Eye (tissue), 1 donor: Measurements from ENCODE around the gene MSANTD1.

ENCODE experiments used
- DNase-seq: peaks from one replicate; pipeline ENCODE4 v3.0.0-alpha.2; 2015

Gene MSANTD1

GRCh38 chr4:3217266-3217665 is 31.7 kb upstream of the MSANTD1 start:
- no peak for DNase-seq

- DNase-seq: no peak
Observed at GRCh38 chr4:3217771-3218170, 31.2 kb upstream of the MSANTD1 start.

DNA sequence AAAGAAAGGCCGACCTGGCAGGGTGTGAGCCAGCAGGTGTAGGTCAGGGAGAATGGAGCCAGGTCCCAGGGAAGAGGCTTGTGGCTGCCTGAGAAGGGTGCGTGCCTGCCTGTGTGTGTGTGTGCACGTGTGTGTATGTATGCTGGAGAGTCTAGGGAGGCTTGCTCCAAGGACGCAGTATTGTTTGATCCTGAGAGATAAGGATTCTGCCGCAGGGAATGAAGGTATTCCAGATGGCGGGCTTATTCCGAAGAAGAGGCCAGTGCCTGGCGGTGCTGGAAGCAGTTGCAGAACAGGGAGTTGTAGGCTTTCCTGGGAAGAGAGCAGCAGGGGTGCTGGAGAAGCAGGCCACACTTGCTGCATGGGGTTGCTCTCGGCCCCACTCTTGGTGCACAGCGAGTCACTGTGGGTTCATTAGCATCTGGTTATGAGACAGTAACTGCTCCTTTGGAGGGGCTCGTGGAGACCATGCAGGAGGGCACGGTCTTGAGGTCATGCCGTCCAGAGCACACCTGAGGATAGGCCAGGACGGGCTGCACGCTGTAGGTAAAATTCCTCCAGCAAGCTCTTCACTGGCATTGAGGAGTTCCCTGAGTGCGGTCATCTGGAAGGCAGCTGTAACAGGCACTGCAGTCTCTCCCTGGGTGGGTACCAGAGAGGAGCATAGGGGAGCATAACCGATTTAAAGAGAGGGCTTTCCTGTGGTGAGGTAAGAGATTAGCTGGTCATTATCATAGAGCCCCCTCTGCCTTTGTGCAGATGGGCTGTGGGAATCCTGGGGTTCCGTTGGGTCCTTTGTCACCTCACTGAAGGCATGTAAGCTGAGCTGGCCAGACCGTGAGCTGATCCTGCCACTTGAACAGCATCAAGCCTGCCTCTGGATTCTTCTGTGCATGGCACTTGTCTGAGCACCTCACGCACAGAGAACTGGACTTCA is 29.9 kb upstream of the MSANTD1 start:
- DNase-seq: no peak

DNA sequence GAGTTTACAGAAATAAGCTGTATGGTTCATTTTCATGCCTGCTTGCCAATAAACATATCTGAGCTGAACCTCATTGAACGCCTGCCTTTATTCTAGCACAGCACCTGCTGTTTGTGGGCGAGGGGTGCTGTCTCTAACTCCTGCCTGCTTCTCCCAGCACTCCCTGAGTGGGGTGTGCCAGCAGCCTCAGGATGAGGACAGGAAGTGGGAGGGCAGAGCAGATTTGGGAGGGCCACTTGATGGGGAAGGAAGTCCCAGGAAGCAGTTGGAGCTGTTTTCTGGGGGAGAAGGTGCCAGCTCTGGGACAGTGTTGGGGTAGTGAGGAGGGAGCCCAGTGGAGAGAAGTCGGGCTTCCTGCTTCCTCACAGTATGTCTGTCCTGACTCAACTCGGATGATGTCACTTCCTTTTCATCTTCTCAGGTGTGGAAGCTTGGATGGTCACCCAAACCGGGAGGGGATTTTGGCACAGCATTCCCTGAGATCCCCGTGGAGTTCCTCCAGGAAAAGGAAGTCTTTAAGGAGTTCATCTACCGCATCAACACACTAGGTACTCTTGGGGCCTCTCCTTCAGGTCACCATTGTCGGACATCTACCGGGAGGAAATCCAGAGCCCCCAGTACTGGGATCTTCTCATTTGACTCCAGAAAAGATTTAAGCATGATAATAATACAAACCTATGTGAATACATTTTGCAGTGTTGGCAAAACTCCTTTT is 29.0 kb upstream of the MSANTD1 start:
- DNase-seq: no peak

DNA sequence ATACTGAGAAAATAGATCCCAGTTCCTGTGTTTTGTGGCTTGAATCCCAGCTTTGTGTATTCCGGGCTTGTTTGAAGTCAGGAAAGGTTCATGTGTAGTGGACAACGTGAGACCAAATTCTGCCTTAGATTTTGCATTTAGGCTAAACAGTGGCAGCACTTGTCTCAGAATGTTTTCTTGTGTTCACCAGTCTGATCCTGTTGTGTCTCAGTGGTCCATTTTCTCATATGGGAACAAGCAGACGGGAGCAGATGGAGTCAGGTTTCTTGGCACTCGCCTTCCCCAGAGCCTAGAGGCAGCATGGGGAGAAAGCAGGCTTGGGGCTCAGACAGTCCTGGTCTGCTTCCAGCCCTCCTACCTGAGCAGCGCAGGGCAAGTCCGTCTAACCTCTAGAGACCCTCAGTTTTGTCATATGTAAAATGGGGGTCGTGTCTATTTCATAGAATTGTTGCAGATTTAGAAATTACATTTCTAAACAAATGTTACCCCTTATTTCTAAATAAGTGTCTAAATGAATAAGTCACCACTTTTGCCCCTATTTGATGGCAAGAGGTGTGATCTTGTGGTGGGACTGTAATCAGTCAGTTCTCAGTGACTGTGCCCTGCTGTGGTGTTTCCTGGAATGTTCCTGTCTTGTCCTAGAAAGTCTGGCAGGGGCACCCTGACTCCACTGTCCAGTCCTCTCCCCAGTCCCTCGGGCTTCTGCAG is 28.3 kb upstream of the MSANTD1 start:
- no peak for DNase-seq

DNA sequence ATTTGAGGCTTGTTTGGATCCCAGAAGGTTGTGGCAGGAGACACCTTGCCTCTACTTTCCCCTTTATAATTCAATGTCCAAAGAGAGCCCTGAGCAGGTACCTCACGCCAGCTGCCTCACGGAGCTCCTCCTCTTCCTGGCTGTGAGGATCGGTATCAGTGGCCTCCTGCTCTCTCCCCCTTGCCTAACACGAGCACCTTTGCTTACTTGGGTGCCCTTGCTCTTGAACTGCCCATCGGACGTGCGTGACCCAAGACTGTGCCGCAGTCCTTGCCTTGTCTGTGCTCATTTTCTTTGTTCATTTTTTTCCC is 27.8 kb upstream of the MSANTD1 start:
- no peak for DNase-seq

DNA sequence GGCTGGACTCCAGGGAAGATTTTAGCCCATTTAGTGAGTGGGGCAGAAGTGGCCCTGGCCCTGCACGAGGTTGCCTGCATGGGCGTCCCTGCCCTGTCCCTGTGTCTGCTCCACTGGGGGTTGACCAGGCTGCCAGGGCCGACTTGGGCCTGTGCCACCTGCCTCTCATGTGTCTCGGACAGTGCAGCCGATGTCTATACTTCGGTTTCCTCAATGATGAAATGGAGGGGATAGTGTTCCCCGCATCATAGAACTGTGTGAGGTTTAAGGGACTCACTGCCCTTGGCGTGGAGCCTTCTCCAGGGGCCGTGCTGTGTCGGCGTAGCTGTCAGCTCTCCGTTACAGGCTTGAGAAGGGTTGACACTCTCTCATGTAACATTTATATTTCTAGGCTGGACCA is 27.0 kb upstream of the MSANTD1 start:
- no peak for DNase-seq

GRCh38 chr4:3223346-3223745 is 25.6 kb upstream of the MSANTD1 start:
- DNase-seq: no peak

DNA sequence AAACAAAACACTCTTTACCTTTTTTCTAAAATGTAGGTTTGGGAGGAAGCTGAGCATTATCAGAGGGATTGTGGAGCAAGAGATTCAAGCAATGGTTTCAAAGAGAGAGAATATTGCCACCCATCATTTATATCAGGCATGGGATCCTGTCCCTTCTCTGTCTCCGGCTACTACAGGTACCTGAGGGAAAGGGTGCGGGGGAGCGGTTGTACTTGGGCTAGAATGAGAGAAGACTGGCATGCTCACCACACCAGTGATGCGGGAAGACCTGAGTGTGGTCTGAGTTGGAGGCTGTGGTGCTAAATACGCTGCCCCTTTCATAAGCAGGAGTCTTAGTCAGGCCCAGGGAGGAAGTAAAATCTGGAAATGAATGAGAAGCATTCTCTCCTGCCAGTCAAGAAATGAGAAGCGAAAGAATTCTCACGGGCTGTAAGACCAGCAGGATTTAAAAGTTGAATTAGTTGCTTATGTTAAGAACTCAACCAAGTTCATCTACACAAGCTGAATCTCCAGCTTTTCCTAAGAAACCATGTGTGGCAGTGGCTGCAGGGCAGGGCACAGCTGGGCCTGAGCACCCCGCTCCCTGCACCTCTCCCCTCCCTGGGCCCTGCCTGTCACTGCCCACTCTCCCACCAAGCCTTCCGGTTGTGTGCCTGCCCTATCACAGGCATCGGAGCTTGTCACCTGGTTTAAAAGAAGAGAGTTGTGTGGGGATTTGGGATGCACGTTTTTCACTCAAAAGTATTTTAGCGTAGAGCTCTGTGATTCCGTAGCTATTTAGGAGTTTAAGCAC is 24.8 kb upstream of the MSANTD1 start:
- no peak for DNase-seq

DNA sequence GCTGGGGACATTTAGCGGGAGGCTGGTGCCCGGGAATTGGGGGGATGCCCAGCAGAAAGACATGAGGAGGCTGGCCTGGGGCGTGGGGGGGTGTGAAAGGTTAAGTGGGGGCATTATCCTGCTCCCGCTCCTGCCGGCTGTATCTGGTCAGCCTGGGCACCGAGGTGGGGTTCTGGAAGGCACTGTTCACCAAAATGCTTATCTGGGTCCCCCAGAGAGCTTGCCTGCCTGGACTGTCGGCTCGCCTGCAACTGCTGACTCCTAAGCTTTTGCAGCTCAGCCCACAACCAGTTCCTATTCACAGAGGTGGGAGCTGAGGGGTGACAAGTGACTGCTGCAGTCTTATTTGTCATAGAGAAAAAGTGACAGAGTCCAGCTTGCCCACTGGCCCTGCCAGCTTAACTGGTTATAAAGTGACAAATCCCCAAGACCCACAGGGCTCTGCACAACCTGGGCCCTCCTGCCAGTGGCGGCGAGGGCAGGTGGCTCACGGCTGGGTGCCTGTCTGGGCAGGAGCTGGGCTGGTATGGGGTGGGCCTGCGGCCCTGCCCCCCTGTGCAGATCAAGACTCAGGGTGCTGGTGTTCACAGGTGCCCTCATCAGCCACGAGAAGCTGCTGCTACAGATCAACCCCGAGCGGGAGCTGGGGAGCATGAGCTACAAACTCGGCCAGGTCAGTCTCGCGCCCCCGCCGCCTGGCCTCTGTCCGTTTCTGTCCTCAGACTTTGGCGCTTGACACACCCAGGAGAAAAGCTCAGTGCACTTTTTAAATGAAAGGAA is 23.7 kb upstream of the MSANTD1 start:
- no peak for DNase-seq

GRCh38 chr4:3225936-3226335 is 23.0 kb upstream of the MSANTD1 start:
- DNase-seq: no peak

DNA sequence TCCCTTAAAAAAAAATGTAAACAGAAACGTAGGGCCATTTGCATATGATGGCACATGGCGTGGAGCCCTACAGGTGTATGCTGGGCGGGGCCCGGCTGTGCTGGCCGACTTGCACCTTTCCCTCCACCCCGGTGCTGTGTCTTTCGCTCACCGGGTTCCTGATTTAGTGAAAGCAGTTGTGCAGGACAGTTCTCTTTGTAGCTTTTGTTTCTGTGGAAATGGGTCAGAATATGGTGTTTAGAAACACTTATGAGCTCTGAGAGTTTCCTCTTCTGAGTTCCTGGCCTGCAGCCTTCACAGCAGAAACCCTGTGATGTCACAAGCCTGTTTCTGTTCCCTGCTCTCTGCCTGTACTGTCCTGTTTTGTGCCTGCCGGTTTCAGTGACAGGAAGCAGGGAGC is 22.5 kb upstream of the MSANTD1 start:
- no peak for DNase-seq

DNA sequence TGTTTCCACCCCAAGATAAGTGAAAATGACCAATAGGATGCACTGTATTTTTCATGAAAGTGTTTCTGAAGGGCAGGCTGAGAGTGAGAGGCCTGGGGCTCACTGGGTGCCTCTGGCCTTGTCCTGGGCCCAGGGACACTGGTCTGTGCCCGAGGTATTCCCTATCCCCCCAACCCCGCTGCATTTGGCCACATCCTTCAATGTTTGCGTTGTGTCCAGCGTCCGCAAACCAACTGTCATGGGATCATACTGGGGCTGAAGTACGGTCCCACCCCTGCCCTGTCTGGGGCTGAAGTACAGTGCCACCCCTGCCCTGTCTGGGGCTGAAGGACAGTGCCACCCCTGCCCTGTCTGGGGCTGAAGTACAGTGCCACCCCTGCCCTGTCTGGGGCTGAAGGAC is 22.0 kb upstream of the MSANTD1 start:
- DNase-seq: no peak

GRCh38 chr4:3227878-3228675 is 20.9 kb upstream of the MSANTD1 start:
- DNase-seq: no peak

DNA sequence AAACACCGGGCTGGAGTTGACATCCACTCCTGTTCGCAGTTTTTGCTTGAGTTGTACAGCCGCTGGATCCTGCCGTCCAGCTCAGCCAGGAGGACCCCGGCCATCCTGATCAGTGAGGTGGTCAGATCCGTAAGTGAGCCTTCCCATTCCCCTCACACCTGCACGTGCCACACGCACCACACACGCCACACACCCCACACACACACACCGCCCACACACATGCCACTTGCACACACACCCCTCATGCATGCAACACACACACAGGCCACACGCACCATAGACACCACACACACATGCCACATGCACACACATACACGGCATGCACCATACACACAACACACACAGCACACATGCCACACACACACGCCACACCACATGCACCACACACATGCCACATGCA is 20.1 kb upstream of the MSANTD1 start:
- DNase-seq: no peak

DNA sequence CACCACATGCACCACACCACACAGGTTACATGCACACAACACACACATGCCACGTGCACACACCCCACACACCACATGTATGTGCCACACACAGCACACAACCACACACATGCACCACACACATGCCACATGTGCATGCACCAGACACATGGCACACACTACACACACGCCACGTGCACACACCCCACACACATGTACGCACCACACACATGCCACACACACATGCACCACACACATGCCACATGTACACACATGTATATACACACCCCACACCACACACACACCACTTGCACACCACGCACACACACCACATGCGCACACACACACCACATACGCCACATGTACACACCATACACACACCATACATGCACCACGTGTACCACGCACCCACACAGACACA is 19.6 kb upstream of the MSANTD1 start:
- DNase-seq: no peak

GRCh38 chr4:3229964-3230363 is 19.0 kb upstream of the MSANTD1 start:
- no peak for DNase-seq

GRCh38 chr4:3231471-3231870 is 17.5 kb upstream of the MSANTD1 start:
- no peak for DNase-seq

DNA sequence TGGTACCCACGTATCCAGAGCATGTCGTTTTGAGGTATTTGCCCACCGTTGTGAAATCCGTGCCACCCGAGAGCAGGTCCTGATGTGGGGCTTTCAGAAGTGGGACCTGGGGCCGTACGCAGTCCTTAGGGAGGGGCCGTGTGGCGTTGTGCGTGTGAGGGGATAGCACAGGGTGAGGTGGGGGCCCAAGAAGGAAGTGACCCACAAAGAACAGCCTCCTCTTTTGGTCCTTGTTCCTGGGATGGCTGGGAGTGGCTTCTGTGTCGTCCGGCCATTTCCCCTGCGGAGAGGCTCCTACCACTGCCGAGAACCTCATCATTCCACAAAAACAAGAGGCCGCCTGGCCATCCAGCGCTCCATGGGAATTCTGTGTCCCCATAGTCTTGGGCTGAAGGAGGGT is 17.0 kb upstream of the MSANTD1 start:
- no peak for DNase-seq

GRCh38 chr4:3232871-3233271 is 16.1 kb upstream of the MSANTD1 start:
- DNase-seq: no peak

DNA sequence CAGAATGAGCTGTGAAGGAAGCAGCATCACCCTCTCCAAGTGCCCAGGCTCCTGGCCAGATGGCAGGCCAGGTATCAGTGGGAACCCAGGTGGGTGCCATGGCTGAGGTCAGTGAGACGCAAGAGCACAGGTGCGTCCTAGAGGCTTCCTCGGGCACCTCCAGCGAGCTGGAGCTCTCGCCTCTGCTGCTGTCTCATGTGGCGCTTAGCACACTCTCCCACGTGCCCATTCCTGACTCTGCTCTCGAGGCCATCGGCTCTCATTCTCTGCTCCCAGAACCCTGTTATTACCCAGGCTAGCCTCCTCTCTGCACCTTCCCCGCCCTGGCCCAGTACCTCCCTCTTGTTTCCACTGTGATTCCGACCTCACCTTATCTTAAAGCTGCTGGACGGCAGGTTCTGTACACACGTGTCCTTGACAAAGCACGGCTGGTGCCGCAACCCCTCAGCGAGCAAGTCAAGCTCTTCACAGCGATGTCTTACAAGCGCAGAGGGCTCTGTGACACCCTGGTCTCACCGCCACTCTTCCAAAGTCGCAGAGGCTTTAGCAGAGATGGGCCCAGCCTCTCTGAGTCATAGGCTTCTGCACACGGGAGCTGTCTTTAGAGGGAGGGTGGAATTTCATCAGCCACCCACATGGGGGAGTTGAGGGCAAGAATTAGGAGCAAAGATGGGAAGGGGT is 15.4 kb upstream of the MSANTD1 start:
- DNase-seq: no peak
